ENCODE data around the gene CTBP2.
"Not testable (repeated sequence)": the region's sequence is repeated elsewhere in the genome, so short reads cannot be mapped to it uniquely, and the experiment has no call there.

The CTBP2 gene

DNA sequence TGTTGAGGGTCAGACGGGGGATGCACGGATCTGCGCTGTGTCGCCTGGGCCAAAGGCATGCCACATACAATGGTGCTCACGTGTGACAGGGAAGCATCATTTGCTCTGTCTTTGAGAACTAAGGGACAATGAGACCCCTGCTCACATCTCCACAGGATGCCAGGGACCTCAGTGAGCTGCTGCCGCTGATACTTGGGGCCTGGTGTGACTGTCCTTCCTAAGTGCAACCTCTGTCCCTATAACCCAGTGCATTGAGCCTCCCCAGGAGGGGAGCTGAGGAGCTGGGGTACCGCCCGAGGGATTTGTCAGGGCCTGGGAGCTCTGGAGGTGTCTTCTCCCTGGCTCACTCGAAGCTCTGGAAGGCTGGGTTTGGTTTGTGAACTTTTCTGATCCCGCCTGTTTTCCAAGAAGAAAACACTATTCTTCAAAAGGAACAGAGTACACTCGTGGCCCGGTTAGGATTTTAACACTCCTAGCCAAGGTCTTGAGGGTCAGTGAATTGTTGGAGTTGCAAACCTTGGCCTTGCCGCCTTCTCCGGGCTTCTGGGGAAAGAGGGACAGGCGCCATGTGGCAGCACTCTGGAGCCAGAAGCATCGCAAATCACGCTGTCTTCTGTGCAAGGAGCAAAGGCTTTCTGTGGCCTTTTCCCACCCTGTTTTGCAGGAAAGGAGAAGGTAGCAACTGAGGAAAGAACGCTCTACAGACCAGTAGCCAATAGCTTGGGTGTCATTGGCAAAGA is 26.2 kb upstream of the CTBP2 start:
- DNase-seq (ENCODE audit: low spot score), result no peak

GRCh38 chr10:125179107-125179506 is 18.7 kb upstream of the CTBP2 start:
- DNase-seq (ENCODE audit: low spot score), result not testable (repeated sequence)

DNA sequence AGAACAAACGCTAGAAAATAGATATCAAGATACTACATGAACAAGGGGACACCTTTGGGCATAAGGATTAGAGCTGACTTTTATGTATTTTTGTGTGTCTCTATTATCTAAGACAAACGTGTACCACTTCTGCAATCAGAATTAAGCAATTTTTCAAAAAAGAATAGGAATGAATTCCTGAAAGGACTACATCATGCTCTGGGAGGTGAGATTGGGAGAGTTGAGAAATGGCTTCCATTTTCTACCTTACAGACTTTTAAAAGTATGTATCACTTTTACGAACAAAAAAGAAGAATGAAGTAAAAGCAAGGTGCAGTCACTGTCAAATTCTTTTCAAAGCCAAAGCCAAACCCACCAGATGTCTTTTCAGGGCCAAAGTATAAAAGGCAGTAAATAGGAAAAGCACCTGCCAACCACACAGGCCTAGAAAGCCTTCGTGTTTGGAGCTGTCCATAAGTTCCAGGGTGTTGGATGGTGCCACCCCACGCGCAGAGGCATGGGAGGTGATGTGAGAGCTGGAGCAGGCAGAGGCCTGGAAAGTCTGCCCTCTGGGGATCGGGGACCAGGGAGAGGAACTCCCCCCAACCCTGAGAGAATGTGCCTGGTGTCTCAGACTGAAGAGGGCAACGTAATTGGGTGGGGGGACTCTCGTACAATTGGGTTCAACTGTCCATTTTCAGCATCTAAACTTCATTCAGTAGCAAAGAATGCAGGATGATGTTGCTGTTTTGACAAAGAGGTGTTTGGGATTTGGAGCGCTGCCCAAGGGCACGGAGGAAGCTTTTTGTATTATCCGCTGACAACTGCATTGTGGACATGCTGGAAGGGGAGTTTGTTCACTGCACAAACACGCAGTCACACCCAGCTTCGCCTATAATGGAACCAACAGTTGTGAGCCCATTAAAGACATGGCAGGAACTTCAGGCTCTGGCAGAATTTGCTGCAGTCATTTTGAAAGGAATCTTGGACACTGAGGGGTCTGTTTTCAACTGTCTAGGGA is 17.6 kb upstream of the CTBP2 start:
- DNase-seq (ENCODE audit: low spot score), result no peak

DNA sequence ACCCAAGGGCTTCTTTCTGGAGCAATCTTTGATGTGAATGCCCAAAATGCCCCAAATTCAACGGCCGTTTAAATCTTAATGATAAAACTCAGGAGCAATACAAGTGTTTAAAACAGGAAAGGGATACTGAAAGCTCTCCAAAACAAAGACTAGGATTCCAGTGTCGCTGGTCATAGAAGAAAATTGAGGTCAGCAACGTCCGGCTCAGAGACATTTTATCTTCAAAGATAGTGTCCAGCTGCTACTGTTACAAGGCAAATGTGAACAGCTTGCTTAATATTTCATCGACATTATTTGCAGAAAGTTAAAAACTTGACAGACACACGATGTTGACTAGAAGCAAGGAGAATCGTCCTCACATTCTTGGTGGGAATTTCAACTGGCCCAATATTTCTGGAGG is 15.4 kb upstream of the CTBP2 start:
- DNase-seq (ENCODE audit: low spot score), result no peak

DNA sequence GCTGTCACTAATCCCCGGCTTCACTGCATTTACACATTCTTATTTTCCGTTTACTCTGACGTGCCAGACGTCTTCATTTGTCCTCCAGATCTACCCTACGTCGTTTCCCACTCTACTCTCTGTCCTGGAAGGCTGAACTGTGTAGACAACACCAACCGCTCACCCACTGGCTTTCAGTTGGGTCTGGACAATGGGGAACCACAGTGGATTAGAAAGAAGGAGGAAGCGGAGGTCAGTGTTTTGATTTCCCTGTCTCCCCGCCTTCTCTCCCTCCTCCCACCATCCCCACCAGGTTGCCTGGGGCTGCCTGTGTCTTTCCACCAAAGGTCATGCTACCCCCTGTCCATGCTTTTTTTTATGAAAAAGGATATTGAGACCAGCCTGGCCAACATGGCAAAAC is 14.0 kb upstream of the CTBP2 start:
- no peak for DNase-seq (ENCODE audit: low spot score)

- no peak for DNase-seq (ENCODE audit: low spot score)
Measured at GRCh38 chr10:125172694-125173093, 12.3 kb upstream of the CTBP2 start.

GRCh38 chr10:125171402-125172306 is 11.3 kb upstream of the CTBP2 start:
- no peak for DNase-seq (ENCODE audit: low spot score)

GRCh38 chr10:125169915-125170314 is 9.6 kb upstream of the CTBP2 start:
- no peak for DNase-seq (ENCODE audit: low spot score)

GRCh38 chr10:125169279-125169678 is 8.9 kb upstream of the CTBP2 start:
- no peak for DNase-seq (ENCODE audit: low spot score)

- no peak for DNase-seq (ENCODE audit: low spot score)
Measured at GRCh38 chr10:125166658-125167057, 6.3 kb upstream of the CTBP2 start.

GRCh38 chr10:125165584-125166573 is 5.5 kb upstream of the CTBP2 start:
- DNase-seq (ENCODE audit: low spot score), result no peak

GRCh38 chr10:125164421-125164820 is 4.1 kb upstream of the CTBP2 start:
- no peak for DNase-seq (ENCODE audit: low spot score)

GRCh38 chr10:125163803-125164202 is 3.4 kb upstream of the CTBP2 start:
- no peak for DNase-seq (ENCODE audit: low spot score)

DNA sequence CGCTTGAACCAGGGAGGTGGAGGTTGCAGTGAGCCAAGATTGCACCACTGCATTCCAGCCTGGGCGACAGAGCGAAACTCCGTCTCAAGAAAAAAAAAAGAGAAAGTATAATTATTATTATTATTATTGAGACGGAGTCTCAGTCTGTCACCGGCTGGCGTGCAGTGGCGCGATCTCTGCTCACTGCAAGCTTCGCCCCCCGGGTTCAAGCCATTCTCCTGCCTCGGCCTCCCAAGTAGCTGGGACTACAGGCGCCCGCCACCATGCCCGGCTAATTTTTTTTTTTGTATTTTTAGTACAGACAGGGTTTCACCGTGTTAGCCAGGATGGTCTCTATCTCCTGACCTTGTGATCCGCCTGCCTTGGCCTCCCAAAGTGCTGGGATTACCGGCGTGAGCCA is 2.9 kb upstream of the CTBP2 start:
- DNase-seq (ENCODE audit: low spot score), result not testable (repeated sequence)

- no peak for DNase-seq (ENCODE audit: low spot score)
Measured at GRCh38 chr10:125162120-125162931, 2.0 kb upstream of the CTBP2 start.

- no peak for DNase-seq (ENCODE audit: low spot score)
Measured at GRCh38 chr10:125161707-125162119, 1.4 kb upstream of the CTBP2 start.

DNA sequence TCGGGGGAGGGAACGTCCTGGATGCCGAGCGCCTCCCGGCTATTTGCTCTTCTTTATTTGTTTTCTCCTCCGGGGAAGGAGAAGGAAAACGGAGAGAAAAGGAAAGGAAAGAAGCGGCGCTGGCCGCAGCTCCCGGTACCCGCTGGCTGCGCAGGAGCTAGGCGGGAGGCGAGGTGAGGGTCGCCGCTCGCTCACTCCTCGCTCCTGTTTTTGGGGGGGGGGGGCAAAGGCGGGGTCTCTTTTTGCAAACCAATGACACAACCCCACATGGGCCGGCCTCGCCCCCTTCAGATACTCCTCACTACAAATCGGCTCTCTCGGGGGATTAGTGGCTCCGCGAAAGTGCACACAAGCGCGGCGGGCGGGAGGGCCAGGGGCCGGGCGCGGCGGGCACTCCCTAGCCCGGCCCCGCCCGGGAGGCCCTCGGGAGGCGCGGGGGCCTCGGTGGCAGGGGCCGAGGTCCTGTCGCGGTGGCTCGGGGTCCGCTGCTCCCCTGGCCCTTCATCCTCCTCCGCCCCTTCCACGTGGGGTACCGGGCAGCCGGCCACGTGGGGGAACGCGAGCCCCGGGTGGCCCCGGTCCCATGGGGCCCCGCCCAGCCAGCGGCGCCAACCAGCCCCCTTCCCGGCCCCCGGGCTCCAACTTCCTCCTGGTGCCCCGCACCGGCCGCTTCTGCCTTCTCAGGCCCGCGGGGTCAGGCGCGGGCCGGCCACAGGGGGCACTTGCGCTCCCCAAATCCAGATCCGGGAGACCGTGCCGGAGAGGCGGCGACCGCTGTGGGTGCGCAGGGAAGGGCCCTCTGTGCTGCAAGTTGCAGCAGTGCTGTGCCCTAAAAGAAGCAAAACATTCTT is 718 bp upstream of the CTBP2 start:
- DNase-seq (ENCODE audit: low spot score), result peak; percentile 88

GRCh38 chr10:125159486-125159931 is 854 bp downstream of the CTBP2 start:
- peak; percentile 41 for DNase-seq (ENCODE audit: low spot score)

All from AG20443 (cell line).